Neural progenitor cell (in vitro differentiated cells): Measurements from ENCODE around the gene SSC4D. TPM values are rescaled to one million over a fixed set of nuclear protein-coding genes. Genes with fewer than 3 reads are reported as not detected.

Experiments
- DNase-seq: peaks from one replicate; pipeline ENCODE4 v3.0.0-alpha.2; 2016; ENCODE audit warnings: low spot score
- H2AFZ ChIP-seq: fragments of 200-600 bp; sonication (generic); replicated peaks from 2 replicates; pipeline ENCODE4 v1.6.1; 2016; ENCODE audit warnings: antibody characterized with exemption
- H3F3A ChIP-seq: fragments of 200-600 bp; sonication (generic); 2 replicates; pipeline ENCODE4 v1.6.1; 2016; ENCODE audit warnings: antibody characterized with exemption, low read depth
- H3K27ac ChIP-seq: fragments of 200-600 bp; sonication (generic); 2 replicates; pipeline ENCODE4 v1.5.1; 2016; ENCODE audit warnings: mild to moderate bottlenecking
- H3K27me3 ChIP-seq: fragments of 200-600 bp; sonication (generic); 2 replicates; pipeline ENCODE4 v1.6.1; 2016; ENCODE audit warnings: mild to moderate bottlenecking, moderate library complexity
- H3K36me3 ChIP-seq: fragments of 200-600 bp; sonication (generic); 2 replicates; pipeline ENCODE4 v1.5.1; 2016
- H3K4me1 ChIP-seq: fragments of 200-600 bp; sonication (generic); 2 replicates; pipeline ENCODE4 v1.6.1; 2016; ENCODE audit warnings: mixed run types
- H3K4me2 ChIP-seq: fragments of 200-600 bp; sonication (generic); 2 replicates; pipeline ENCODE4 v1.6.1; 2016
- H3K4me3 ChIP-seq: fragments of 200-600 bp; sonication (generic); 2 replicates; pipeline ENCODE4 v1.5.1; 2016
- H3K79me2 ChIP-seq: fragments of 200-600 bp; sonication (generic); 2 replicates; pipeline ENCODE4 v1.6.1; 2016; ENCODE audit warnings: low read depth
- H3K9ac ChIP-seq: fragments of 200-600 bp; sonication (generic); 2 replicates; pipeline ENCODE4 v1.6.1; 2016
- H3K9me3 ChIP-seq: fragments of 200-600 bp; sonication (generic); 2 replicates; pipeline ENCODE4 v1.5.1; 2016; ENCODE audit warnings: low read depth
- H4K20me1 ChIP-seq: fragments of 200-600 bp; sonication (generic); 2 replicates; pipeline ENCODE4 v1.6.1; 2016; ENCODE audit warnings: low read depth
- H3K27ac Mint-ChIP-seq: 3 replicates; pipeline ENCODE4 v1.8.0; 2021; ENCODE audit warnings: mixed read lengths
- H3K27me3 Mint-ChIP-seq: 2 replicates; pipeline ENCODE4 v1.8.0; 2022; ENCODE audit warnings: low read depth, mild to moderate bottlenecking, inconsistent platforms, moderate library complexity, mixed read lengths; ENCODE audit not compliant: insufficient read depth
- H3K36me3 Mint-ChIP-seq: 3 replicates; pipeline ENCODE4 v1.8.0; 2021; ENCODE audit warnings: mixed read lengths
- H3K4me1 Mint-ChIP-seq: 3 replicates; pipeline ENCODE4 v1.8.0; 2021; ENCODE audit warnings: mixed read lengths
- H3K4me3 Mint-ChIP-seq: 3 replicates; pipeline ENCODE4 v1.8.0; 2021; ENCODE audit warnings: mild to moderate bottlenecking, moderate library complexity, mixed read lengths
- H3K9me3 Mint-ChIP-seq: 3 replicates; pipeline ENCODE4 v1.8.0; 2020; ENCODE audit warnings: mixed read lengths
- CTCF ChIP-seq: fragments of 200-600 bp; sonication (generic); IDR thresholded peaks from 2 replicates; pipeline ENCODE4 v1.5.1; 2017; ENCODE audit warnings: antibody characterized with exemption, mild to moderate bottlenecking
- EZH2 ChIP-seq: fragments of 200-600 bp; sonication (generic); IDR thresholded peaks from 2 replicates; pipeline ENCODE4 v1.6.1; 2017; ENCODE audit warnings: antibody characterized with exemption, mild to moderate bottlenecking, moderate library complexity
- EZH2phosphoT487 ChIP-seq: fragments of 200-600 bp; sonication (generic); IDR thresholded peaks from 2 replicates; pipeline ENCODE4 v1.6.1; 2017; ENCODE audit warnings: antibody characterized with exemption
- total RNA-seq: library from RNA; depleted of rRNA; stranded (reverse); fragments of >200 nt; gene quantifications from 2 replicates; pipeline ENCODE4 v1.2.3, GENCODE V29; 2015; ENCODE audit warnings: low replicate concordance

The SSC4D gene
- total RNA-seq, 1 donor from 2014 or later = 0.43 TPM

GRCh38 chr7:76347710-76348109 is 61.8 kb downstream of the SSC4D start:
- Histone ChIP-seq H3K36me3 (peaks cover 15% of the 10 kb centered on the region), H3K4me3 (no peak overlapping the region), H3K27me3 (no peaks in the 10 kb centered on the region), H3K9me3 (no peaks in the 10 kb centered on the region), H3K27ac (no peak overlapping the region), H4K20me1 (peaks cover 95% of the 10 kb centered on the region), H3K79me2 (peaks cover 100% of the 10 kb centered on the region), H2AFZ (no peak overlapping the region), H3K9ac (no peak overlapping the region), H3K4me2 (no peak overlapping the region), H3F3A (peaks cover 15% of the 10 kb centered on the region), H3K4me1 (peaks cover 7% of the 10 kb centered on the region)
- H3K9me3 Mint-ChIP-seq = peaks cover 23% of the 10 kb centered on the region
- H3K36me3 Mint-ChIP-seq = peaks cover 72% of the 10 kb centered on the region
- peaks cover 5% of the 10 kb centered on the region for H3K27me3 Mint-ChIP-seq
- H3K4me3 Mint-ChIP-seq = no peak overlapping the region
- no peak for DNase-seq
- no peak overlapping the region for H3K27ac Mint-ChIP-seq
- TF ChIP-seq EZH2 (no peak), EZH2phosphoT487 (no peak), CTCF (no peak)
- peaks cover 16% of the 10 kb centered on the region for H3K4me1 Mint-ChIP-seq

- peaks cover 21% of the 10 kb centered on the region for H3K4me1 Mint-ChIP-seq
- Histone ChIP-seq H3K36me3 (peaks cover 10% of the 10 kb centered on the region), H3K9me3 (no peaks in the 10 kb centered on the region), H3K4me3 (no peak overlapping the region), H3K4me2 (no peak overlapping the region), H3K27me3 (no peaks in the 10 kb centered on the region), H3K27ac (no peak overlapping the region), H3F3A (peaks cover 15% of the 10 kb centered on the region), H3K4me1 (peaks cover 7% of the 10 kb centered on the region), H3K9ac (no peak overlapping the region), H2AFZ (no peak overlapping the region), H3K79me2 (peaks cover 100% of the 10 kb centered on the region), H4K20me1 (peaks cover 95% of the 10 kb centered on the region)
- no peak overlapping the region for H3K4me3 Mint-ChIP-seq
- TF ChIP-seq EZH2phosphoT487 (no peak), CTCF (no peak), EZH2 (no peak)
- no peak overlapping the region for H3K27ac Mint-ChIP-seq
- DNase-seq = no peak
- H3K9me3 Mint-ChIP-seq = peaks cover 14% of the 10 kb centered on the region
- peaks cover 5% of the 10 kb centered on the region for H3K27me3 Mint-ChIP-seq
- H3K36me3 Mint-ChIP-seq = peaks cover 70% of the 10 kb centered on the region
These were observed 62.7 kb downstream of the SSC4D start for GRCh38 chr7:76346778-76347177.

- H3F3A ChIP-seq = peaks cover 15% of the 10 kb centered on the region
- TF ChIP-seq EZH2phosphoT487 = no peak
- TF ChIP-seq EZH2 = no peak
- TF ChIP-seq CTCF = no peak
- H3K4me1 ChIP-seq = peaks cover 7% of the 10 kb centered on the region
- no peaks in the 10 kb centered on the region for H3K9me3 ChIP-seq
- Mint-ChIP-seq H3K27ac (no peak overlapping the region), H3K4me1 (peaks cover 21% of the 10 kb centered on the region), H3K36me3 (peaks cover 65% of the 10 kb centered on the region), H3K9me3 (peaks cover 7% of the 10 kb centered on the region), H3K4me3 (no peak overlapping the region), H3K27me3 (peaks cover 5% of the 10 kb centered on the region)
- no peak overlapping the region for H2AFZ ChIP-seq
- H3K36me3 ChIP-seq = peaks cover 9% of the 10 kb centered on the region
- H3K9ac ChIP-seq = no peak overlapping the region
- H3K4me3 ChIP-seq = no peak overlapping the region
- no peak for DNase-seq
- H3K79me2 ChIP-seq = peaks cover 100% of the 10 kb centered on the region
- H3K27me3 ChIP-seq = no peaks in the 10 kb centered on the region
- H3K27ac ChIP-seq = no peak overlapping the region
- H3K4me2 ChIP-seq = no peak overlapping the region
- peaks cover 98% of the 10 kb centered on the region for H4K20me1 ChIP-seq
These were observed 63.4 kb downstream of the SSC4D start for GRCh38 chr7:76346097-76346496.
